K562 (cell line): ENCODE measurements around the gene INSL3. TPM values are rescaled to one million over a fixed set of nuclear protein-coding genes. Genes with fewer than 3 reads are reported as not detected.

Experiments used
- BRD4 ChIP-seq: fragments of 200-600 bp; sonication (generic); IDR thresholded peaks from 2 replicates; pipeline ENCODE4 v1.6.1; 2017; ENCODE audit warnings: inconsistent platforms
- CBFA2T2 ChIP-seq: fragments of 450-650 bp; conservative IDR thresholded peaks from 2 replicates; pipeline ENCODE4 v1.6.1; 2017; ENCODE audit warnings: mild to moderate bottlenecking
- CHD4 ChIP-seq: fragments of 200-600 bp; sonication (generic); IDR thresholded peaks from 3 replicates; pipeline ENCODE4 v1.6.1; 2012; ENCODE audit warnings: low read depth, mild to moderate bottlenecking, mixed read lengths, low read length, inconsistent platforms; ENCODE audit not compliant: insufficient read depth, insufficient replicate concordance, poor library complexity, severe bottlenecking
- E2F1 ChIP-seq: sonication (generic); formaldehyde crosslinking; IDR thresholded peaks from 2 replicates; pipeline ENCODE4 v1.8.1; 2023; ENCODE audit warnings: mild to moderate bottlenecking, missing genetic modification reagents, moderate library complexity
- E2F3 ChIP-seq: fragments of 250-450 bp; sonication (Bioruptor Pico); IDR thresholded peaks from 2 replicates; pipeline ENCODE4 v1.4.0; 2020; ENCODE audit warnings: mild to moderate bottlenecking
- EHMT2 ChIP-seq: fragments of 450-650 bp; IDR thresholded peaks from 2 replicates; pipeline ENCODE4 v1.6.1; 2018; ENCODE audit warnings: antibody characterized with exemption
- GTF3C2 ChIP-seq: IDR thresholded peaks from 3 replicates; pipeline ENCODE4 v1.6.1; 2011; ENCODE audit warnings: borderline replicate concordance, mild to moderate bottlenecking, moderate library complexity; ENCODE audit not compliant: insufficient read length; ENCODE audit errors: extremely low read depth
- KLF16 ChIP-seq: IDR thresholded peaks from 2 replicates; pipeline ENCODE4 v1.6.1; 2016; ENCODE audit warnings: antibody characterized with exemption
- L3MBTL2 ChIP-seq: fragments of 450-650 bp; IDR thresholded peaks from 2 replicates; pipeline ENCODE4 v1.6.1; 2016; ENCODE audit warnings: mild to moderate bottlenecking, moderate library complexity
- NCOA1 ChIP-seq: fragments of 450-650 bp; IDR thresholded peaks from 2 replicates; pipeline ENCODE4 v1.6.1; 2016; ENCODE audit warnings: low read depth
- POLR2AphosphoS2 ChIP-seq: IDR thresholded peaks from 2 replicates; pipeline ENCODE4 v1.6.1; 2012; ENCODE audit warnings: low read length, improper control_type of control experiment
- RBM22 ChIP-seq: fragments of 200-400 bp; formaldehyde crosslinking; IDR thresholded peaks from 2 replicates; pipeline ENCODE4 v1.6.1; 2018; ENCODE audit warnings: low read length, low read depth; ENCODE audit not compliant: poor library complexity, severe bottlenecking
- RUNX1 ChIP-seq: sonication (generic); IDR thresholded peaks from 2 replicates; pipeline ENCODE4 v1.6.1; 2016; ENCODE audit warnings: antibody characterized with exemption, low read depth
- SMARCB1 ChIP-seq: IDR thresholded peaks from 2 replicates; pipeline ENCODE4 v1.6.1; 2011; ENCODE audit warnings: improper control_type of control experiment, low read depth; ENCODE audit not compliant: insufficient read length
- SMARCC2 ChIP-seq: fragments of 450-650 bp; IDR thresholded peaks from 2 replicates; pipeline ENCODE4 v1.6.1; 2017; ENCODE audit warnings: antibody characterized with exemption, moderate library complexity, mild to moderate bottlenecking, low read depth
- ZSCAN29 ChIP-seq: fragments of 450-650 bp; IDR thresholded peaks from 2 replicates; pipeline ENCODE4 v1.6.1; 2017
- polyA plus RNA-seq, 8 experiments: library from polyadenylated mRNA; depleted of rRNA in 4 of 8; stranded (reverse) in 5 of 8; unstranded in 3 of 8; fragments of >200 nt; fragmentation: Nextera tagmentation in 2 of 8; fragmentation: Illumina TruSeq in 1 of 8; extraction: Ambion mirVana in 2 of 8; extraction: Trizol in 1 of 8; gene quantifications; 2 replicates each; pipeline versions ENCODE4 v1.2.1 to v1.2.3, GENCODE V29; 2011 to 2014; ENCODE audit warnings: inconsistent platforms in 1 of 8, missing spikeins in 1 of 8
- total RNA-seq, 7 experiments: library from RNA; depleted of rRNA in 6 of 7; stranded (reverse); fragments of >200 nt in 6 of 7; fragmentation: Illumina TruSeq in 2 of 7; extraction: Trizol in 2 of 7; gene quantifications; 2 replicates each; pipeline versions ENCODE4 v1.2.1 to v1.2.3, GENCODE V29; 2011 to 2021; ENCODE audit warnings: low replicate concordance in 1 of 7

The INSL3 gene
- total and polyA plus RNA-seq, 9 of the 15 experiments (the other 6 are each of a cell fraction or from before 2014, with no cell fraction given), result not detected

- no peak for TF ChIP-seq BRD4
- TF ChIP-seq ZSCAN29, result 0 out of 2 replicates have a peak, but pooled peaks have one; percentile 3
- TF ChIP-seq GTF3C2, result no peak
- no peak for TF ChIP-seq EHMT2
- TF ChIP-seq CHD4, result no peak
- no peak for TF ChIP-seq KLF16
- no peak for TF ChIP-seq L3MBTL2
- no peak for TF ChIP-seq SMARCC2
- TF ChIP-seq NCOA1, result no peak
- TF ChIP-seq RUNX1, result no peak
- TF ChIP-seq E2F1 (CRISPR knock-in tag), result peak; percentile 42; the same call in 1 of the 2 replicates
- TF ChIP-seq CBFA2T2, result no peak
- no peak for TF ChIP-seq SMARCB1
- 0 out of 2 replicates have a peak, but pooled peaks have one; percentile 11 for TF ChIP-seq POLR2AphosphoS2
- no peak for TF ChIP-seq RBM22
- TF ChIP-seq E2F3, result no peak
Measured at GRCh38 chr19:17860993-17861360, 39.7 kb upstream of the INSL3 start (continued).
